ENCODE measurements around the gene MADD.

DNA sequence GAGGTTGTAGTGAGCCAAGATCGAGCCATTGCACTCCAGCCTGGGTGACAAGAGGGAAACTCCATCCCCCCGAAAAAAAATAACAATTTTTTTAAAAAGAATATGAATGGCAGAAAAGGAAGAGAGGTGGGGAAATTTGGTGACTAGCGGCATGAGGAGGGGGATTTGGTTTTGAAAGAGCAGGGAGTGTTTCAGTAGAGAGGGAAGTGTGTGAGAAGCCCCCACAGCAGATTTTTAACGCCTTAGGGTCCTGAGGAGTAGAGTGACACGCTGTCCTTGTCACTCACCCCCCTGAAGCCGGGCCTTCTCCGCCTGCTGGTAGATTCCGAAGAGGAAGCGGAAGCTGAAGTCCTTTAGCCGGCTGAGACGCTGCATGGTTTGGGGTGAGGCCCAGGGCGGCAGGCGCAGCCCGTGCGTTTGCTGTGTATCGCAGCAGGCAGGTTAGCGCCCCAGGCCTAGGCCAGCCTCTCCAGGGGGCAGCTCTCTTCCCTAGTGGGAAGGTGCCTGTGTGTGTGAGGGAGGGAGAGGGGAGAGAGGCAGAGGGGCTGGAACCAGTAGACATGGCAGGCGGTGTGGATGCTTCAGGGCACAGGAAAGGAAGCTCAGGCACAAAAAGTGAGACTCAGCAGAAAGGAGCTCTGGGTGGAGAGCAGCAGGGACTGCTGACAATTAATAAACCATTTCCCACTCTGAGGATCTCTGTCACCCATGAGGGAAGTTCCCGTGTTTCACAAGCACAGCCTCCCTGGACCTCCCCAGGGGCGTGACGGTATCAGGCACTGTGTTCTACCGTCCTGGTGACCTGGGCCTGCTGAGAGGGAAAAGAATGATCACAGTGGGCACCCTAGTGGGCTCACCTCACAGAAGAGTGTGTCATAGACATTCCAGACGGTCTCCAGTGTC, 25.2 kb upstream of the MADD start:
- TF ChIP-seq, protein P1, sequence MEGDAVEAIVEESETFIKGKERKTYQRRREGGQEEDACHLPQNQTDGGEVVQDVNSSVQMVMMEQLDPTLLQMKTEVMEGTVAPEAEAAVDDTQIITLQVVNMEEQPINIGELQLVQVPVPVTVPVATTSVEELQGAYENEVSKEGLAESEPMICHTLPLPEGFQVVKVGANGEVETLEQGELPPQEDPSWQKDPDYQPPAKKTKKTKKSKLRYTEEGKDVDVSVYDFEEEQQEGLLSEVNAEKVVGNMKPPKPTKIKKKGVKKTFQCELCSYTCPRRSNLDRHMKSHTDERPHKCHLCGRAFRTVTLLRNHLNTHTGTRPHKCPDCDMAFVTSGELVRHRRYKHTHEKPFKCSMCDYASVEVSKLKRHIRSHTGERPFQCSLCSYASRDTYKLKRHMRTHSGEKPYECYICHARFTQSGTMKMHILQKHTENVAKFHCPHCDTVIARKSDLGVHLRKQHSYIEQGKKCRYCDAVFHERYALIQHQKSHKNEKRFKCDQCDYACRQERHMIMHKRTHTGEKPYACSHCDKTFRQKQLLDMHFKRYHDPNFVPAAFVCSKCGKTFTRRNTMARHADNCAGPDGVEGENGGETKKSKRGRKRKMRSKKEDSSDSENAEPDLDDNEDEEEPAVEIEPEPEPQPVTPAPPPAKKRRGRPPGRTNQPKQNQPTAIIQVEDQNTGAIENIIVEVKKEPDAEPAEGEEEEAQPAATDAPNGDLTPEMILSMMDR (IDR thresholded peaks at IDR 0.05) = no peak
- no peak for TF ChIP-seq EZH2 (IDR thresholded peaks at IDR 0.05; ENCODE audit: borderline replicate concordance, insufficient read depth, low read depth, low read length, poor library complexity, severe bottlenecking)

Data from B cell (primary cell).